Uterus (tissue), 4 donors: Measurements from ENCODE around the gene DTD1. TPM values are rescaled to one million over a fixed set of nuclear protein-coding genes. Genes with fewer than 3 reads are reported as not detected.
A peak's percentile ranks its signal among the peaks of the same experiment; 100 is the strongest.

Experiments used
- DNase-seq, 2 donors: peaks; one replicate each; pipeline ENCODE4 v3.0.0-alpha.2; 2019 to 2020
- H3K27ac ChIP-seq, 2 donors: fragments of 200-600 bp; sonication (generic); 1 replicate in 1 of 2; 2 replicates in 1 of 2; pipeline ENCODE4 v1.5.1; 2016 to 2018
- H3K27me3 ChIP-seq, 2 donors: fragments of 200-600 bp; sonication (generic); one replicate each; pipeline ENCODE4 v1.5.1; 2018 to 2019; ENCODE audit warnings: control low read depth in 1 of 2
- H3K36me3 ChIP-seq, 2 donors: fragments of 200-600 bp; sonication (generic); one replicate each; pipeline ENCODE4 v1.5.1; 2019; ENCODE audit warnings: control low read depth in 1 of 2
- H3K4me1 ChIP-seq, 2 donors: fragments of 200-600 bp; sonication (generic); one replicate each; pipeline ENCODE4 v1.5.1; 2018 to 2019; ENCODE audit warnings: control low read depth in 1 of 2
- H3K4me3 ChIP-seq, 2 donors: fragments of 200-600 bp; sonication (generic); 1 replicate in 1 of 2; 2 replicates in 1 of 2; pipeline ENCODE4 v1.5.1; 2018 to 2019; ENCODE audit warnings: mild to moderate bottlenecking in 1 of 2
- H3K9me3 ChIP-seq, 2 donors: fragments of 200-600 bp; sonication (generic); one replicate each; pipeline ENCODE4 v1.5.1; 2019; ENCODE audit warnings: control low read depth in 1 of 2
- POLR2A ChIP-seq, 2 donors: fragments of 450-650 bp; IDR thresholded peaks; one replicate each; pipeline ENCODE4 v1.6.1; 2016; ENCODE audit warnings: antibody characterized with exemption in 2 of 2, mild to moderate bottlenecking in 1 of 2, moderate library complexity in 1 of 2
- intact Hi-C: fragments of 100-400 bp; cut with DNase I; formaldehyde crosslinking; loops from one replicate; pipeline ENCODE4 v1.15.1; 2023; ENCODE audit warnings: low total_unique reads
- total RNA-seq, 4 donors: library from RNA; depleted of rRNA in 3 of 4; stranded (reverse); fragments of >200 nt in 3 of 4; gene quantifications; one replicate each; pipeline versions ENCODE4 v1.1.0 to v1.2.4, GENCODE V29; 2014 to 2023
- TF ChIP-seq, protein P1 (sequence below), 4 experiments: fragments of 200-600 bp in 2 of 4; fragments of 450-650 bp in 2 of 4; sonication (generic) in 2 of 4; IDR thresholded peaks; one replicate each; pipeline ENCODE4 v1.5.1; 2016 to 2019; ENCODE audit warnings: antibody characterized with exemption in 4 of 4, mild to moderate bottlenecking in 2 of 4, moderate library complexity in 1 of 4
- donor health status: DM: yes; HTN: yes; CAD: no.

DTD1 gene
- total RNA-seq, 4 donors from 2014 or later, result 23.4 to 38.3 (median 30.7) TPM

- DNase-seq, result no peak
- intact Hi-C loops, result no loop called here
- Histone ChIP-seq H3K27me3 (no peaks in the 10 kb centered on the region), H3K36me3 (no peaks in the 10 kb centered on the region), H3K4me3 (no peak overlapping the region), H3K27ac (no peak overlapping the region), H3K4me1 (no peaks in the 10 kb centered on the region), H3K9me3 (no peaks in the 10 kb centered on the region)
- TF ChIP-seq POLR2A (IDR thresholded peaks at IDR 0.05), result no peak
- TF ChIP-seq, protein P1, sequence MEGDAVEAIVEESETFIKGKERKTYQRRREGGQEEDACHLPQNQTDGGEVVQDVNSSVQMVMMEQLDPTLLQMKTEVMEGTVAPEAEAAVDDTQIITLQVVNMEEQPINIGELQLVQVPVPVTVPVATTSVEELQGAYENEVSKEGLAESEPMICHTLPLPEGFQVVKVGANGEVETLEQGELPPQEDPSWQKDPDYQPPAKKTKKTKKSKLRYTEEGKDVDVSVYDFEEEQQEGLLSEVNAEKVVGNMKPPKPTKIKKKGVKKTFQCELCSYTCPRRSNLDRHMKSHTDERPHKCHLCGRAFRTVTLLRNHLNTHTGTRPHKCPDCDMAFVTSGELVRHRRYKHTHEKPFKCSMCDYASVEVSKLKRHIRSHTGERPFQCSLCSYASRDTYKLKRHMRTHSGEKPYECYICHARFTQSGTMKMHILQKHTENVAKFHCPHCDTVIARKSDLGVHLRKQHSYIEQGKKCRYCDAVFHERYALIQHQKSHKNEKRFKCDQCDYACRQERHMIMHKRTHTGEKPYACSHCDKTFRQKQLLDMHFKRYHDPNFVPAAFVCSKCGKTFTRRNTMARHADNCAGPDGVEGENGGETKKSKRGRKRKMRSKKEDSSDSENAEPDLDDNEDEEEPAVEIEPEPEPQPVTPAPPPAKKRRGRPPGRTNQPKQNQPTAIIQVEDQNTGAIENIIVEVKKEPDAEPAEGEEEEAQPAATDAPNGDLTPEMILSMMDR (IDR thresholded peaks at IDR 0.05), result no peak
Observed at GRCh38 chr20:18718129-18718528, 130.3 kb downstream of the DTD1 start.

DNA sequence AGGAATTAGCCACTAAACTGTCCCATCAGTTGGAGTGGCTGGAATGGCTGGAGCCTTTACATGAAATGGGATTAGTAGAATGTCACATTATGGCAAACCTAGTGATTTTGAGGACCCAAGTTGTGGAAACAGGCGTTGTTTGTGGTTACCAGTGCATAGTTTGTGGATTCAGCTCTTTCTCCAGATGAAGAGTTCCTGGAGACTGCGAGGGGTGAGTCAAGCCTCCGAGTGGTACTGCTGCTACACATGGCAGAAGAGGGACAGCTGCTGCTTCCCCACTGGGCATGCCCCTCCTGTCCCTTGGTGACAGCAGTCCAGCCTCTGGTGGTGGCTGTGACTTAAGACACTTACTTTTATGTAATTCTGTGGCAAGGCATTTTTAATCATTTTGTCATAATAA, 131.6 kb downstream of the DTD1 start:
- Histone ChIP-seq H3K9me3 (no peaks in the 10 kb centered on the region), H3K4me3 (no peak overlapping the region), H3K27me3 (no peaks in the 10 kb centered on the region), H3K27ac (no peak overlapping the region), H3K4me1 (no peaks in the 10 kb centered on the region), H3K36me3 (no peaks in the 10 kb centered on the region)
- DNase-seq, result no peak
- TF ChIP-seq POLR2A (IDR thresholded peaks at IDR 0.05), result no peak
- TF ChIP-seq, protein P1 (IDR thresholded peaks at IDR 0.05), result no peak
- intact Hi-C loops, result no loop called here

DNA sequence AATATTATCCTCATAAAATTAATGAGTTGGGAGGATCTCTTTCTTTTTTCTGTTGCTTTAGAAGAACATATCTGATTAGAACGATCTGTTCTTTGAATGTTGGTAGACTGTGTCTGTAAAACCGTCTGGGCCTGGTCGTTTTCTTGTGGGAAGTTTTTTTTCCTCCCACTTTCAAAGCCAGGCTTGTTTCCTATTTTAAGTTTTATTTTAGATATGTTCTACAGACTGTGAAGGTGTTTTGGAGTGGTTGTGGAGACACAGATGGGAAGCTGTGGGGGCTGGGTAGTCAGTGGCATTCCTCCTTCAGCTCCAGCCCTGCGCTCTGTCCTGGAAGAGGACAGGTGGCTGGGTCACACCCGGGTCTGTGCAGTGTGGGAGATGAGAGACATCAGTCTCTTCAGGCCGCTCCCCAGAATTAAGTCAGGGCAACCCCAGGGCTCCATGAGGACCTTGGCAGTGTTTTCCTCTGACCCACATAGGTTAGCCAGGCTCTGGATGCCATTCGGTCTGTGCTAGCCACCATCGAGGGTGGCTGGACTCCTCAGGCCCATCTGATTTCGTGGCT, 133.8 kb downstream of the DTD1 start:
- Histone ChIP-seq H3K27ac (peak overlapping the region; percentile 68 to 81), H3K36me3 (no peaks in the 10 kb centered on the region), H3K27me3 (no peaks in the 10 kb centered on the region), H3K4me1 (no peaks in the 10 kb centered on the region), H3K9me3 (no peaks in the 10 kb centered on the region), H3K4me3 (no peak overlapping the region)
- DNase-seq, result peak; percentile 50 to 72
- intact Hi-C loops, result no loop called here
- TF ChIP-seq POLR2A (IDR thresholded peaks at IDR 0.05), result no peak
- TF ChIP-seq, protein P1 (IDR thresholded peaks at IDR 0.05), result no peak

- no peak for TF ChIP-seq POLR2A (IDR thresholded peaks at IDR 0.05)
- TF ChIP-seq, protein P1 (IDR thresholded peaks at IDR 0.05), result no peak
- Histone ChIP-seq H3K27ac (peak overlapping the region; percentile 68 to 81), H3K4me1 (no peaks in the 10 kb centered on the region), H3K4me3 (no peak overlapping the region), H3K36me3 (no peaks in the 10 kb centered on the region), H3K9me3 (no peaks in the 10 kb centered on the region), H3K27me3 (no peaks in the 10 kb centered on the region)
- no peak for DNase-seq
- intact Hi-C loops, result no loop called here
Observed at GRCh38 chr20:18722371-18722770, 134.5 kb downstream of the DTD1 start.

- Histone ChIP-seq H3K4me3 (no peak overlapping the region), H3K4me1 (no peaks in the 10 kb centered on the region), H3K36me3 (no peaks in the 10 kb centered on the region), H3K27me3 (no peaks in the 10 kb centered on the region), H3K9me3 (no peaks in the 10 kb centered on the region), H3K27ac (no peak overlapping the region)
- intact Hi-C loops, result no loop called here
- TF ChIP-seq, protein P1 (IDR thresholded peaks at IDR 0.05), result no peak
- no peak for TF ChIP-seq POLR2A (IDR thresholded peaks at IDR 0.05)
- no peak for DNase-seq
Observed at GRCh38 chr20:18724077-18724476, 136.2 kb downstream of the DTD1 start.
